H9 (cell line): ENCODE results near the gene CCDC154. TPM values are rescaled to one million over a fixed set of nuclear protein-coding genes. Genes with fewer than 3 reads are reported as not detected.

Experiments used
- DNase-seq: peaks from one replicate; pipeline ENCODE4 v3.0.0-alpha.2; 2017
- H2AFZ ChIP-seq: one replicate; pipeline ENCODE4 v1.6.1; 2013; ENCODE audit warnings: mild to moderate bottlenecking, low read length, control low read depth, moderate library complexity
- H2AK5ac ChIP-seq: 2 replicates; pipeline ENCODE4 v1.6.1; 2013; ENCODE audit warnings: low read length, control low read depth, mixed read lengths; ENCODE audit not compliant: insufficient read length
- H2BK120ac ChIP-seq: one replicate; pipeline ENCODE4 v1.6.1; 2013; ENCODE audit warnings: low read depth, mild to moderate bottlenecking, low read length, control low read depth, inconsistent platforms; ENCODE audit not compliant: poor library complexity, severe bottlenecking
- H2BK12ac ChIP-seq: 2 replicates; pipeline ENCODE4 v1.6.1; 2013; ENCODE audit warnings: low read length, control low read depth, mixed read lengths, low read depth; ENCODE audit not compliant: insufficient read length
- H2BK15ac ChIP-seq: 2 replicates; pipeline ENCODE4 v1.6.1; 2013; ENCODE audit warnings: low read depth, low read length, control low read depth
- H2BK20ac ChIP-seq: one replicate; pipeline ENCODE4 v1.6.1; 2013; ENCODE audit warnings: low read depth, mild to moderate bottlenecking, low read length, control low read depth, inconsistent platforms; ENCODE audit not compliant: poor library complexity, severe bottlenecking
- H2BK5ac ChIP-seq: 2 replicates; pipeline ENCODE4 v1.6.1; 2013; ENCODE audit warnings: low read length, control low read depth, mixed read lengths; ENCODE audit not compliant: insufficient read length
- H3K14ac ChIP-seq: 2 replicates; pipeline ENCODE4 v1.6.1; 2013; ENCODE audit warnings: low read length, control low read depth; ENCODE audit not compliant: insufficient read depth
- H3K18ac ChIP-seq: 2 replicates; pipeline ENCODE4 v1.6.1; 2013; ENCODE audit warnings: low read depth, mild to moderate bottlenecking, mixed read lengths, low read length, control low read depth; ENCODE audit not compliant: insufficient read length
- H3K23ac ChIP-seq: 2 replicates; pipeline ENCODE4 v1.6.1; 2013; ENCODE audit warnings: low read length, control low read depth, mixed read lengths, low read depth; ENCODE audit not compliant: insufficient read length
- H3K23me2 ChIP-seq: 2 replicates; pipeline ENCODE4 v1.6.1; 2013; ENCODE audit warnings: low read depth, mild to moderate bottlenecking, mixed read lengths, low read length, control low read depth; ENCODE audit not compliant: insufficient read length, poor library complexity, severe bottlenecking
- H3K27ac ChIP-seq: 2 replicates; pipeline ENCODE4 v1.5.1; 2013; ENCODE audit warnings: low read length, control low read depth, mixed read lengths, low read depth; ENCODE audit not compliant: insufficient read length
- H3K27me3 ChIP-seq: 2 replicates; pipeline ENCODE4 v1.6.1; 2013; ENCODE audit warnings: low read length, control low read depth, inconsistent platforms; ENCODE audit not compliant: insufficient read depth
- H3K4ac ChIP-seq: 2 replicates; pipeline ENCODE4 v1.6.1; 2013; ENCODE audit warnings: low read depth, mild to moderate bottlenecking, control low read depth, inconsistent platforms, low read length, moderate library complexity
- H3K4me1 ChIP-seq: 2 replicates; pipeline ENCODE4 v1.6.1; 2013; ENCODE audit warnings: low read length, control low read depth, inconsistent platforms; ENCODE audit not compliant: insufficient read depth
- H3K4me2 ChIP-seq: 2 replicates; pipeline ENCODE4 v1.6.1; 2013; ENCODE audit warnings: low read length, control low read depth, mixed read lengths; ENCODE audit not compliant: insufficient read length, insufficient read depth
- H3K56ac ChIP-seq: 2 replicates; pipeline ENCODE4 v1.6.1; 2013; ENCODE audit warnings: low read depth, mild to moderate bottlenecking, mixed read lengths, low read length, control low read depth; ENCODE audit not compliant: insufficient read length
- H3K79me1 ChIP-seq: 2 replicates; pipeline ENCODE4 v1.6.1; 2013; ENCODE audit warnings: low read depth, mild to moderate bottlenecking, moderate library complexity, low read length, control low read depth, inconsistent platforms; ENCODE audit not compliant: insufficient read depth, poor library complexity, severe bottlenecking
- H3K79me2 ChIP-seq: 2 replicates; pipeline ENCODE4 v1.6.1; 2013; ENCODE audit warnings: low read length, control low read depth, inconsistent platforms; ENCODE audit not compliant: insufficient read depth
- H3K9ac ChIP-seq: 2 replicates; pipeline ENCODE4 v1.6.1; 2013; ENCODE audit warnings: low read length, control low read depth, mixed read lengths; ENCODE audit not compliant: insufficient read length; ENCODE audit errors: extremely low read depth
- H3K9me3 ChIP-seq: one replicate; pipeline ENCODE4 v1.6.1; 2013; ENCODE audit warnings: low read depth, low read length, inconsistent platforms; ENCODE audit not compliant: control insufficient read depth
- H3T11ph ChIP-seq: one replicate; pipeline ENCODE4 v1.6.1; 2013; ENCODE audit warnings: mild to moderate bottlenecking, low read length, control low read depth, inconsistent platforms
- H4K20me1 ChIP-seq: one replicate; pipeline ENCODE4 v1.6.1; 2013; ENCODE audit not compliant: control insufficient read depth, insufficient read length, insufficient read depth
- H4K5ac ChIP-seq: 2 replicates; pipeline ENCODE4 v1.6.1; 2013; ENCODE audit warnings: low read depth, mild to moderate bottlenecking, mixed read lengths, low read length, control low read depth; ENCODE audit not compliant: insufficient read length
- H4K8ac ChIP-seq: replicated peaks from 2 replicates; pipeline ENCODE4 v1.6.1; 2013; ENCODE audit warnings: low read length, control low read depth, mixed read lengths, low read depth; ENCODE audit not compliant: insufficient read length
- H4K91ac ChIP-seq: 2 replicates; pipeline ENCODE4 v1.6.1; 2013; ENCODE audit warnings: low read depth, mild to moderate bottlenecking, moderate library complexity, mixed read lengths, low read length, control low read depth; ENCODE audit not compliant: insufficient read length
- H3K27ac Mint-ChIP-seq, 3 experiments: 2 replicates in 2 of 3; 3 replicates in 1 of 3; pipeline ENCODE4 v1.8.0; 2020 to 2021; ENCODE audit warnings: mixed read lengths in 3 of 3, mild to moderate bottlenecking in 1 of 3, moderate library complexity in 1 of 3
- H3K27me3 Mint-ChIP-seq: 2 replicates; pipeline ENCODE4 v1.8.0; 2021; ENCODE audit warnings: low read depth, mild to moderate bottlenecking, moderate library complexity, mixed read lengths
- H3K36me3 Mint-ChIP-seq, 3 experiments: 2 replicates in 2 of 3; 3 replicates in 1 of 3; pipeline ENCODE4 v1.8.0; 2020 to 2021; ENCODE audit warnings: low read depth in 3 of 3, mixed read lengths in 3 of 3; ENCODE audit not compliant: insufficient read depth in 1 of 3
- H3K4me1 Mint-ChIP-seq, 2 experiments: 2 replicates each; pipeline ENCODE4 v1.8.0; 2020; ENCODE audit warnings: mixed read lengths in 2 of 2
- H3K4me3 Mint-ChIP-seq, 2 experiments: 2 replicates in 1 of 2; 3 replicates in 1 of 2; pipeline ENCODE4 v1.8.0; 2020 to 2021; ENCODE audit warnings: mild to moderate bottlenecking in 2 of 2, mixed read lengths in 2 of 2, moderate library complexity in 1 of 2
- H3K9me3 Mint-ChIP-seq, 2 experiments: 2 replicates in 1 of 2; 3 replicates in 1 of 2; pipeline ENCODE4 v1.8.0; 2020; ENCODE audit warnings: mild to moderate bottlenecking in 2 of 2, mixed read lengths in 2 of 2, moderate library complexity in 1 of 2
- WGBS: extraction: QIAGEN DNeasy Blood & Tissue Kit; methylation state at CpG from one replicate; pipeline ENCODE4 v1.1.7; 2013; ENCODE audit warnings: missing lambda C conversion rate, low lambda C conversion rate, mixed read lengths; ENCODE audit not compliant: insufficient read length; ENCODE audit errors: extremely low coverage; 5-methylcytosine and 5-hydroxymethylcytosine counted together
- total RNA-seq: library from RNA; stranded (reverse); gene quantifications from 2 replicates; pipeline ENCODE4 v1.2.1, GENCODE V29; 2021
- TF ChIP-seq, protein P1 (sequence below): fragments of 200-600 bp; sonication (generic); conservative IDR thresholded peaks from 3 replicates; pipeline ENCODE4 v1.8.0; 2021; ENCODE audit warnings: antibody characterized with exemption, mild to moderate bottlenecking

The CCDC154 gene
- total RNA-seq, 1 experiment from 2014 or later: 1.3 TPM

DNA sequence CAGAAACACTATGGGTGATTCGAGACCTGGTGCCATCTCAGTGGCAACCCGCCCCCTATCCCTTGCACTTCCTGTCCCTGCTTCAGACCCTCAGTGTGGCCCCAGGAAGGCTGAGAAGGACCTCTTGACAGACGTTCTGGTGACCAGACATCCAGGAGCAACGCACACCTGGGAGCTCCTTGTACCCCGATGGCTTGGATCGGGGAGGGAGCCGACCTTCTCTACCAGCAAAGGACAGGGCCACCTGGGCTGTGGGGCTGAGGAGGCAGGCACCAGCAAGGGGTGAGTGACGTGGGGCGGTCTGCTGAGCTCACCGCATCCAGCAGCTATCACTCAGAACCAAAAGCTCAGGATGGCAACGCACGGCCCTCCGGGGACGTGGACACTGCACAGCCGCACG, 57.0 kb downstream of the CCDC154 start:
- H2BK15ac ChIP-seq: no peak overlapping the region
- DNase-seq: no peak
- H3T11ph ChIP-seq: no peak overlapping the region
- H3K4ac ChIP-seq: no peak overlapping the region
- no peak overlapping the region; a peak in 1 of 7 replicates for H3K27ac Mint-ChIP-seq
- H3K9me3 Mint-ChIP-seq: no peaks in the 10 kb centered on the region
- no peak overlapping the region for H3K23ac ChIP-seq
- H4K8ac ChIP-seq: no peak overlapping the region
- no peaks in the 10 kb centered on the region for H3K79me1 ChIP-seq
- no peaks in the 10 kb centered on the region for H4K20me1 ChIP-seq
- no peaks in the 10 kb centered on the region for H3K23me2 ChIP-seq
- no peaks in the 10 kb centered on the region for H3K4me1 Mint-ChIP-seq
- no peak overlapping the region for H3K27ac ChIP-seq
- H3K27me3 Mint-ChIP-seq: no peaks in the 10 kb centered on the region
- H2BK5ac ChIP-seq: no peak overlapping the region
- H3K9ac ChIP-seq: no peak overlapping the region
- H3K79me2 ChIP-seq: no peaks in the 10 kb centered on the region
- no peak overlapping the region for H3K4me2 ChIP-seq
- no CpG with 5 or more reads among the region's 16 CpGs for WGBS
- H3K27me3 ChIP-seq: no peaks in the 10 kb centered on the region
- H2AK5ac ChIP-seq: no peak overlapping the region
- H2BK12ac ChIP-seq: no peak overlapping the region
- H3K14ac ChIP-seq: no peak overlapping the region; the same call in 1 of the 2 replicates
- no peaks in the 10 kb centered on the region for H3K9me3 ChIP-seq
- H4K91ac ChIP-seq: no peak overlapping the region
- no peak overlapping the region for H2BK120ac ChIP-seq
- H3K4me1 ChIP-seq: no peaks in the 10 kb centered on the region
- H4K5ac ChIP-seq: no peak overlapping the region
- H2BK20ac ChIP-seq: no peak overlapping the region
- H3K18ac ChIP-seq: no peak overlapping the region
- H3K56ac ChIP-seq: no peak overlapping the region
- H3K36me3 Mint-ChIP-seq: peaks cover 4 to 14% (median 12%) of the 10 kb centered on the region in 3 experiments; a peak in 5 of 7 replicates
- no peak overlapping the region for H3K4me3 Mint-ChIP-seq
- H2AFZ ChIP-seq: no peak overlapping the region
- TF ChIP-seq, protein P1, sequence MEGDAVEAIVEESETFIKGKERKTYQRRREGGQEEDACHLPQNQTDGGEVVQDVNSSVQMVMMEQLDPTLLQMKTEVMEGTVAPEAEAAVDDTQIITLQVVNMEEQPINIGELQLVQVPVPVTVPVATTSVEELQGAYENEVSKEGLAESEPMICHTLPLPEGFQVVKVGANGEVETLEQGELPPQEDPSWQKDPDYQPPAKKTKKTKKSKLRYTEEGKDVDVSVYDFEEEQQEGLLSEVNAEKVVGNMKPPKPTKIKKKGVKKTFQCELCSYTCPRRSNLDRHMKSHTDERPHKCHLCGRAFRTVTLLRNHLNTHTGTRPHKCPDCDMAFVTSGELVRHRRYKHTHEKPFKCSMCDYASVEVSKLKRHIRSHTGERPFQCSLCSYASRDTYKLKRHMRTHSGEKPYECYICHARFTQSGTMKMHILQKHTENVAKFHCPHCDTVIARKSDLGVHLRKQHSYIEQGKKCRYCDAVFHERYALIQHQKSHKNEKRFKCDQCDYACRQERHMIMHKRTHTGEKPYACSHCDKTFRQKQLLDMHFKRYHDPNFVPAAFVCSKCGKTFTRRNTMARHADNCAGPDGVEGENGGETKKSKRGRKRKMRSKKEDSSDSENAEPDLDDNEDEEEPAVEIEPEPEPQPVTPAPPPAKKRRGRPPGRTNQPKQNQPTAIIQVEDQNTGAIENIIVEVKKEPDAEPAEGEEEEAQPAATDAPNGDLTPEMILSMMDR: no peak
